Fibroblast of lung (primary cell): ENCODE data around the gene SPDYE5. TPM values are rescaled to one million over a fixed set of nuclear protein-coding genes. Genes with fewer than 3 reads are reported as not detected.
A peak's percentile ranks its signal among the peaks of the same experiment; 100 is the strongest.
"Not testable (repeated sequence)": the region's sequence is repeated elsewhere in the genome, so short reads cannot be mapped to it uniquely, and the experiment has no call there.

Experiments
- DNase-seq, 2 donors: peaks; one replicate each; pipeline versions ENCODE4 v3.0.0 to v3.0.0-alpha.2; 2010; ENCODE audit warnings: low read depth in 2 of 2
- H2AFZ ChIP-seq: 2 replicates; pipeline ENCODE4 v1.5.1; 2012; ENCODE audit warnings: low read length, control low read depth, inconsistent platforms
- H3K27ac ChIP-seq: 2 replicates; pipeline ENCODE4 v1.5.1; 2011; ENCODE audit warnings: low read length, control low read depth; ENCODE audit not compliant: insufficient read depth
- H3K27me3 ChIP-seq: 2 replicates; pipeline ENCODE4 v1.5.1; 2011; ENCODE audit warnings: mild to moderate bottlenecking, low read length; ENCODE audit not compliant: control insufficient read depth, insufficient read depth
- H3K36me3 ChIP-seq: 2 replicates; pipeline ENCODE4 v1.5.1; 2011; ENCODE audit warnings: low read length; ENCODE audit not compliant: control insufficient read depth, insufficient read depth
- H3K4me1 ChIP-seq: 2 replicates; pipeline ENCODE4 v1.5.1; 2011; ENCODE audit warnings: low read length; ENCODE audit not compliant: control insufficient read depth, insufficient read depth; ENCODE audit errors: extremely low read depth
- H3K4me2 ChIP-seq: 2 replicates; pipeline ENCODE4 v1.5.1; 2011; ENCODE audit warnings: low read length, control low read depth; ENCODE audit not compliant: insufficient read depth; ENCODE audit errors: extremely low read depth
- H3K4me3 ChIP-seq, 4 experiments: fragments of 200-600 bp in 1 of 4; sonication (generic) in 1 of 4; replicated peaks in 1 of 4; 2 replicates each; pipeline ENCODE4 v1.5.1; 2011 to 2016; ENCODE audit warnings: low read length in 4 of 4, low read depth in 3 of 4, mild to moderate bottlenecking in 3 of 4, control low read depth in 2 of 4, inconsistent platforms in 1 of 4, mixed read lengths in 1 of 4; ENCODE audit not compliant: insufficient read depth in 1 of 4; ENCODE audit errors: control extremely low read depth in 1 of 4
- H3K79me2 ChIP-seq: 2 replicates; pipeline ENCODE4 v1.5.1; 2012; ENCODE audit warnings: mild to moderate bottlenecking, low read length, inconsistent platforms; ENCODE audit not compliant: control insufficient read depth, insufficient read depth
- H3K9ac ChIP-seq: 2 replicates; pipeline ENCODE4 v1.5.1; 2011; ENCODE audit warnings: mild to moderate bottlenecking, low read length, control low read depth; ENCODE audit not compliant: insufficient read depth
- H3K9me3 ChIP-seq: 2 replicates; pipeline ENCODE4 v1.5.1; 2012; ENCODE audit warnings: low read depth, low read length; ENCODE audit not compliant: control insufficient read depth, insufficient read depth
- H4K20me1 ChIP-seq: 2 replicates; pipeline ENCODE4 v1.5.1; 2011; ENCODE audit warnings: low read length; ENCODE audit not compliant: control insufficient read depth, insufficient read depth; ENCODE audit errors: extremely low read depth
- CTCF ChIP-seq, 2 donors: IDR thresholded peaks in 1 of 2; conservative IDR thresholded peaks in 1 of 2; 1 replicate in 1 of 2; 2 replicates in 1 of 2; pipeline ENCODE4 v1.5.1; 2011 to 2012; ENCODE audit warnings: low read length in 2 of 2, control low read depth in 1 of 2, inconsistent platforms in 1 of 2, low read depth in 1 of 2, mild to moderate bottlenecking in 1 of 2
- EZH2 ChIP-seq: IDR thresholded peaks from 2 replicates; pipeline ENCODE4 v1.5.1; 2012; ENCODE audit warnings: low read length, control low read depth, mild to moderate bottlenecking; ENCODE audit errors: missing control alignments
- polyA plus RNA-seq, 2 donors: library from polyadenylated mRNA; depleted of rRNA in 1 of 2; stranded (reverse) in 1 of 2; unstranded in 1 of 2; fragments of >200 nt; gene quantifications; 2 replicates each; pipeline ENCODE4 v1.2.1, GENCODE V29; 2011 to 2012; ENCODE audit warnings: missing spikeins in 1 of 2
- total RNA-seq: library from RNA; depleted of rRNA; stranded (reverse); fragments of >200 nt; gene quantifications from 2 replicates; pipeline ENCODE4 v1.2.1, GENCODE V29; 2014

The SPDYE5 gene
- total and polyA plus RNA-seq, 2 donors (not counting 1 experiment from before 2014, with no cell fraction given), result not detected

- H3K36me3 ChIP-seq, H3K4me2 ChIP-seq, H3K9me3 ChIP-seq, H3K27me3 ChIP-seq, H3K79me2 ChIP-seq, H3K9ac ChIP-seq, H3K4me3 ChIP-seq, H2AFZ ChIP-seq, H3K4me1 ChIP-seq, H4K20me1 ChIP-seq, H3K27ac ChIP-seq: not testable (repeated sequence)
- peak in 1 of 2 donors; percentile 2 for DNase-seq
Measured at GRCh38 chr7:75518842-75519241, 26.7 kb downstream of the SPDYE5 start.

GRCh38 chr7:75521727-75522126 is 29.6 kb downstream of the SPDYE5 start:
- H3K27ac ChIP-seq, H2AFZ ChIP-seq, H4K20me1 ChIP-seq, H3K9me3 ChIP-seq, H3K9ac ChIP-seq, H3K4me2 ChIP-seq, H3K27me3 ChIP-seq, H3K36me3 ChIP-seq, H3K4me1 ChIP-seq, H3K4me3 ChIP-seq, DNase-seq: not testable (repeated sequence)
- peaks cover 12% of the 10 kb centered on the region for H3K79me2 ChIP-seq

- peak overlapping the region; percentile 94 for H3K9ac ChIP-seq
- peak overlapping the region; percentile 76 to 91 (median 86) for H3K4me3 ChIP-seq
- H3K36me3 ChIP-seq, H2AFZ ChIP-seq, H3K4me1 ChIP-seq, DNase-seq, H3K9me3 ChIP-seq, H4K20me1 ChIP-seq, H3K27me3 ChIP-seq: not testable (repeated sequence)
- peak overlapping the region; percentile 82 for H3K4me2 ChIP-seq
- peaks cover 19% of the 10 kb centered on the region for H3K79me2 ChIP-seq
- peak overlapping the region; percentile 85 for H3K27ac ChIP-seq
Measured at GRCh38 chr7:75527224-75527722, 35.2 kb downstream of the SPDYE5 start.

GRCh38 chr7:75531359-75531821 is 39.3 kb downstream of the SPDYE5 start:
- no peak overlapping the region for H3K4me3 ChIP-seq
- TF ChIP-seq CTCF (conservative IDR thresholded peaks at IDR 0.05 in 1 of 2, IDR thresholded peaks at IDR 0.05 in 1 of 2; ENCODE audit: low read depth in 1 of 2, low read length in 2 of 2) (no peak), EZH2 (no peak)
- H3K27ac ChIP-seq, result no peak overlapping the region
- no peak overlapping the region for H3K9ac ChIP-seq
- H2AFZ ChIP-seq, result no peak overlapping the region
- H3K79me2 ChIP-seq, result peaks cover 12% of the 10 kb centered on the region
- DNase-seq, result peak in 1 of 2 donors; percentile 14
- peaks cover 5% of the 10 kb centered on the region for H3K4me1 ChIP-seq
- no peaks in the 10 kb centered on the region for H3K9me3 ChIP-seq
- no peaks in the 10 kb centered on the region for H3K27me3 ChIP-seq
- no peak overlapping the region for H3K4me2 ChIP-seq
- H3K36me3 ChIP-seq, result no peaks in the 10 kb centered on the region
- H4K20me1 ChIP-seq, result no peaks in the 10 kb centered on the region
